ENCODE data around the gene CCDC51. TPM values are rescaled to one million over a fixed set of nuclear protein-coding genes. Genes with fewer than 3 reads are reported as not detected.

The CCDC51 gene
- total and polyA plus RNA-seq, 2 donors (not counting 1 experiment from before 2014, with no cell fraction given), result 5.0 to 5.9 TPM

GRCh38 chr3:48432411-48433371 is 7.2 kb downstream of the CCDC51 start:
- no peak for TF ChIP-seq CTCF (IDR thresholded peaks at IDR 0.05)
- no peak for TF ChIP-seq EZH2 (IDR thresholded peaks at IDR 0.05; ENCODE audit: borderline replicate concordance, insufficient read depth, low read depth, low read length, poor library complexity, severe bottlenecking)
- peaks cover 0 to 3% (median 0%) of the 10 kb centered on the region in 3 donors for H3K9me3 ChIP-seq (ENCODE audit: control extremely low read depth in 1 of 3, control insufficient read depth in 2 of 3, insufficient read depth in 1 of 3, low read length in 2 of 3)
- POLR2A ChIA-PET, result interaction anchor here (0.5 kb wide), 2 partner anchors 17 to 1908 kb away, joined by 3 read pairs; no protein-coding TSS in a partner anchor
- intact Hi-C loops (cut with micrococcal nuclease), result no loop called here
- H3K27ac ChIP-seq (ENCODE audit: low read length in 2 of 2), result no peak overlapping the region
- H3K9ac ChIP-seq (ENCODE audit: low read length), result no peak overlapping the region
- H3K4me2 ChIP-seq (replicated peaks; ENCODE audit: low read depth, low read length, poor library complexity, severe bottlenecking), result no peak overlapping the region
- H3K27me3 ChIP-seq (replicated peaks in 1 of 4; ENCODE audit: control extremely low read depth in 1 of 4, control insufficient read depth in 3 of 4, insufficient read depth in 4 of 4, low read length in 3 of 4), result peaks cover 0 to 9% (median 3%) of the 10 kb centered on the region in 4 experiments
- DNase-seq (no peak), ATAC-seq (ENCODE audit: low read depth) (no peak)
- Mint-ChIP-seq H3K9me3 (ENCODE audit: insufficient read depth) (no peaks in the 10 kb centered on the region), H3K27me3 (peaks cover 9% of the 10 kb centered on the region), H3K27ac (no peak overlapping the region), H3K4me3 (no peak overlapping the region), H3K4me1 (peaks cover 12% of the 10 kb centered on the region)
- CTCF ChIA-PET, result interaction anchor here (0.5 to 13.4 kb wide), 9 partner anchors 10 to 161 kb away, joined by 3 to 330 read pairs (median 3); partner anchors contain the start of gene ATRIP
- H2AFZ ChIP-seq (ENCODE audit: insufficient read depth, low read depth, low read length, poor library complexity, severe bottlenecking), result no peak overlapping the region
- peaks cover 0 to 16% of the 10 kb centered on the region in 2 experiments for H3K36me3 ChIP-seq (replicated peaks in 1 of 2; ENCODE audit: control extremely low read depth in 1 of 2, control insufficient read depth in 1 of 2, extremely low read depth in 1 of 2, insufficient read depth in 2 of 2, low read length in 1 of 2)
- no peaks in the 10 kb centered on the region for H4K20me1 ChIP-seq (ENCODE audit: control insufficient read depth, insufficient read depth, low read length, poor library complexity, severe bottlenecking)
- no peak overlapping the region for H3K4me3 ChIP-seq (ENCODE audit: control extremely low read depth in 1 of 5, extremely low read depth in 1 of 5, insufficient read depth in 1 of 5, low read depth in 2 of 5, low read length in 4 of 5)
- 95% methylated on average over 14 of the region's 16 CpGs for WGBS (ENCODE audit: insufficient coverage)
- H3K79me2 ChIP-seq (ENCODE audit: control insufficient read depth, insufficient read depth, low read length), result peaks cover 12% of the 10 kb centered on the region
- H3K4me1 ChIP-seq (ENCODE audit: control insufficient read depth in 2 of 2, insufficient read depth in 2 of 2, low read length in 2 of 2), result peaks cover 12 to 13% of the 10 kb centered on the region in 2 donors

Data from B cell (primary cell).